Vagina (tissue), 2 donors: ENCODE results near the gene DNTT.

Experiments
- POLR2A ChIP-seq, 2 donors: fragments of 450-650 bp; IDR thresholded peaks; one replicate each; pipeline ENCODE4 v1.6.1; 2017; ENCODE audit warnings: antibody characterized with exemption in 2 of 2, mild to moderate bottlenecking in 2 of 2, moderate library complexity in 2 of 2
- TF ChIP-seq, protein P1 (sequence below), 3 experiments: fragments of 450-650 bp in 2 of 3; fragments of 200-600 bp in 1 of 3; sonication (generic) in 1 of 3; IDR thresholded peaks; one replicate each; pipeline ENCODE4 v1.5.1; 2017 to 2019; ENCODE audit warnings: antibody characterized with exemption in 3 of 3, mild to moderate bottlenecking in 2 of 3, moderate library complexity in 2 of 3

DNA sequence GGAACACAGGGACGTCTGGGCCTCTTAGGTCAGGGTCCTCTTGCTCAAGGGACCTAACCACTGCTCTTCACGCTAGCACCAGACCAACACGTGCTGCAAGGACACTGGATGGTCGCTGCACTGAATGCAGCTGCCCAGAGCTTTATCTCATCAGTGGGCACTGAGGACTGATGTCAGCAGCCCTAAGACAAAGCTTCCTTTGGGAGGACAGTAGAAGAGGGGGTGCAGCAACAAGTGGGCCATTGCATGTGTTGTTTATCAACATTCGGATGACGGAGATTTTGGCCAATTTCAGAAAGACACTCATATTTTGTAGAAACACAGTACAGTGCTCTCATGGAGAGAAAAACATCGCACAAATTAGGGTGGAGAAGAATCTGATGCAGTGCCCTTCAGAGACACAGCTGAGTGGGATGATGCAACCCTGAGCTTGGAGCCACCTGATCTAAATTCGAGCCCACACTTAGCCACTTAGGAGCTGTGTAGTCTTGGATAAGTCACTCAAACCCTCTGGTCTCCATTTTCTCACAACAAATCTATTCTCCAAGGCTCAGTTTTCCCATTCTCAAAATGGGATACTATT is 52.9 kb downstream of the DNTT start:
- TF ChIP-seq, protein P1, sequence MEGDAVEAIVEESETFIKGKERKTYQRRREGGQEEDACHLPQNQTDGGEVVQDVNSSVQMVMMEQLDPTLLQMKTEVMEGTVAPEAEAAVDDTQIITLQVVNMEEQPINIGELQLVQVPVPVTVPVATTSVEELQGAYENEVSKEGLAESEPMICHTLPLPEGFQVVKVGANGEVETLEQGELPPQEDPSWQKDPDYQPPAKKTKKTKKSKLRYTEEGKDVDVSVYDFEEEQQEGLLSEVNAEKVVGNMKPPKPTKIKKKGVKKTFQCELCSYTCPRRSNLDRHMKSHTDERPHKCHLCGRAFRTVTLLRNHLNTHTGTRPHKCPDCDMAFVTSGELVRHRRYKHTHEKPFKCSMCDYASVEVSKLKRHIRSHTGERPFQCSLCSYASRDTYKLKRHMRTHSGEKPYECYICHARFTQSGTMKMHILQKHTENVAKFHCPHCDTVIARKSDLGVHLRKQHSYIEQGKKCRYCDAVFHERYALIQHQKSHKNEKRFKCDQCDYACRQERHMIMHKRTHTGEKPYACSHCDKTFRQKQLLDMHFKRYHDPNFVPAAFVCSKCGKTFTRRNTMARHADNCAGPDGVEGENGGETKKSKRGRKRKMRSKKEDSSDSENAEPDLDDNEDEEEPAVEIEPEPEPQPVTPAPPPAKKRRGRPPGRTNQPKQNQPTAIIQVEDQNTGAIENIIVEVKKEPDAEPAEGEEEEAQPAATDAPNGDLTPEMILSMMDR (IDR thresholded peaks at IDR 0.05) = no peak
- TF ChIP-seq POLR2A (IDR thresholded peaks at IDR 0.05) = no peak
